ENCODE data around the gene BMI1.

DNA sequence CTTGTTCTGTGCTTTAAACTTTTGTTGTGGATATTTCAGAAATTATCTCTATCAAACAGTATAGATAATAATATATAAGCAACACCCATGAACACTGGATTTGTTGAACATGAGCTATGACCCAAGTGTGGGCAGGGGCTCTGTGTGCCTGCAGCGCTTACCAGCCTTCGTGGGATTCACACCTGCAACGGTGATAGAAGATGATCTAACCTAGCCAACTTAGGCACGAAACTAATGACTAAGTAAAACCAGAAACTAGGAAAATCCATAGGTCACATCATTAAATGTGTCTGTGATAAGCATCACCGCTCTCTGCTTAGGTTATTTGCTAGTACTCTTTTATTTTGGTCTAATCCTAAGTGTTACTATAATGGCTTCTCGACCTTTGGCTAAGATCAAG lies 42.4 kb downstream of the BMI1 start:
- TF ChIP-seq, protein P1, sequence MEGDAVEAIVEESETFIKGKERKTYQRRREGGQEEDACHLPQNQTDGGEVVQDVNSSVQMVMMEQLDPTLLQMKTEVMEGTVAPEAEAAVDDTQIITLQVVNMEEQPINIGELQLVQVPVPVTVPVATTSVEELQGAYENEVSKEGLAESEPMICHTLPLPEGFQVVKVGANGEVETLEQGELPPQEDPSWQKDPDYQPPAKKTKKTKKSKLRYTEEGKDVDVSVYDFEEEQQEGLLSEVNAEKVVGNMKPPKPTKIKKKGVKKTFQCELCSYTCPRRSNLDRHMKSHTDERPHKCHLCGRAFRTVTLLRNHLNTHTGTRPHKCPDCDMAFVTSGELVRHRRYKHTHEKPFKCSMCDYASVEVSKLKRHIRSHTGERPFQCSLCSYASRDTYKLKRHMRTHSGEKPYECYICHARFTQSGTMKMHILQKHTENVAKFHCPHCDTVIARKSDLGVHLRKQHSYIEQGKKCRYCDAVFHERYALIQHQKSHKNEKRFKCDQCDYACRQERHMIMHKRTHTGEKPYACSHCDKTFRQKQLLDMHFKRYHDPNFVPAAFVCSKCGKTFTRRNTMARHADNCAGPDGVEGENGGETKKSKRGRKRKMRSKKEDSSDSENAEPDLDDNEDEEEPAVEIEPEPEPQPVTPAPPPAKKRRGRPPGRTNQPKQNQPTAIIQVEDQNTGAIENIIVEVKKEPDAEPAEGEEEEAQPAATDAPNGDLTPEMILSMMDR (IDR thresholded peaks at IDR 0.05): no peak
- TF ChIP-seq EZH2 (IDR thresholded peaks at IDR 0.05; ENCODE audit: borderline replicate concordance, insufficient read depth, low read depth, low read length, poor library complexity, severe bottlenecking): no peak

Data from B cell (primary cell).